ENCODE measurements around the gene RPTOR.

DNA sequence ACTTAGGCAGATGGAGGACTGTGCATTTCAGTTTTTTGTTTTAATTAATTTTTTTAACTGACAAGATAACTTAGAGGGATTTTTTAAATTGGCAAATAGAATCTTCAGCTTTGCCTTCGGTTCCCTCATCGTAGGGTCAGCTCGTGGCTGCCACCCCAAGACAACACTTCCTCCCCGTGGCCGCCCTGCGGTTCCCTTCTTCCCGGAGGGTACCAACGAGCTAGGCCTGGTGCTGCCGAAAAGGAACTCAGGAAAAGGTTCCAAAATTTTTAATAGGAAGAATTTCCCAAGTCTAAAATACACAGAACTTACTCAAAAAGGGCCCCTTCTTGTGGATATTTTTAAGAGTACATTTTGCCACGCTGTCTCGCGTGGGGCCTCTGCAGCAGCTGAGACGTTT lies 236.6 kb downstream of the RPTOR start:
- TF ChIP-seq, protein P1, sequence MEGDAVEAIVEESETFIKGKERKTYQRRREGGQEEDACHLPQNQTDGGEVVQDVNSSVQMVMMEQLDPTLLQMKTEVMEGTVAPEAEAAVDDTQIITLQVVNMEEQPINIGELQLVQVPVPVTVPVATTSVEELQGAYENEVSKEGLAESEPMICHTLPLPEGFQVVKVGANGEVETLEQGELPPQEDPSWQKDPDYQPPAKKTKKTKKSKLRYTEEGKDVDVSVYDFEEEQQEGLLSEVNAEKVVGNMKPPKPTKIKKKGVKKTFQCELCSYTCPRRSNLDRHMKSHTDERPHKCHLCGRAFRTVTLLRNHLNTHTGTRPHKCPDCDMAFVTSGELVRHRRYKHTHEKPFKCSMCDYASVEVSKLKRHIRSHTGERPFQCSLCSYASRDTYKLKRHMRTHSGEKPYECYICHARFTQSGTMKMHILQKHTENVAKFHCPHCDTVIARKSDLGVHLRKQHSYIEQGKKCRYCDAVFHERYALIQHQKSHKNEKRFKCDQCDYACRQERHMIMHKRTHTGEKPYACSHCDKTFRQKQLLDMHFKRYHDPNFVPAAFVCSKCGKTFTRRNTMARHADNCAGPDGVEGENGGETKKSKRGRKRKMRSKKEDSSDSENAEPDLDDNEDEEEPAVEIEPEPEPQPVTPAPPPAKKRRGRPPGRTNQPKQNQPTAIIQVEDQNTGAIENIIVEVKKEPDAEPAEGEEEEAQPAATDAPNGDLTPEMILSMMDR (tag by site-specific recombination; IDR thresholded peaks at IDR 0.05) = no peak
- TF ChIP-seq ZNF174 (tag by site-specific recombination; IDR thresholded peaks at IDR 0.05) = no peak
- TF ChIP-seq KLF9 (tag by site-specific recombination; IDR thresholded peaks at IDR 0.05; ENCODE audit: low read depth) = no peak
- TF ChIP-seq ATF2 (tag by site-specific recombination; IDR thresholded peaks at IDR 0.05; ENCODE audit: low read depth) = no peak
- TF ChIP-seq ZFP41 (tag by site-specific recombination; IDR thresholded peaks at IDR 0.05; ENCODE audit: borderline replicate concordance) = no peak
